ENCODE data around the gene GPRC5C. TPM values are rescaled to one million over a fixed set of nuclear protein-coding genes. Genes with fewer than 3 reads are reported as not detected.

GPRC5C gene
- total RNA-seq, 4 donors from 2014 or later, result 41.6 to 96.4 (median 55.1) TPM

DNA sequence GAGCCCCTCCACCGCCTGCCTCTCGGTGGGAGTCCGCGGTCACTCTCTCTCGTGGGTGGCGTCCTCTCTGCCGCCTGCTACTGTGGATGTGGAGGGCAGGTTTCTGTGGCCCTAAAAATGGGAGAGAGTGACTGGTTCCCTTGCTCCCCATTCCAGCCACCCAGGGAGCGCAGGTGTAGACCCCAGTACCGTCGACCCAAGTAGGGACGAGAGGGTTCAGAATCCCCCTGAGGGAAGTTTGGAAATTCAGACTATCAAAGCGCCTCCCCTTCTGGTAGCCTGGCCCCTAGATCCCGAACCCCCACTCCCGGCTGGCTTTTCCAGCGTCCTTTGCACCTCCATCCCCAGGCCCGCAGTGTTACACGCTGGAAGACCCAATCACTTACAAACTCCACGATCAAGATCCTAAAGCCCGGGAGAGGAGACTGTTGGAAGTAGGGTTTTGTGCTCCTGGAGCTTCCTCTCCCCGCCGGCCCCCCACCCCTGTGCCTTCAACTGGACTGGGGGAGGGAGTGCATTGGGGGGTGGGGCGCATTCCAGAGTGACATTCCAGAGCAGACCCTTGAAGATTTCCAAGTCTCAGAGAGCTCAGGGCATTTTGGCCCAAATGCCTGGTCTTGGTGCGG is 991 bp downstream of the GPRC5C start:
- peak overlapping the region; percentile 57 to 90 (median 88) for H3K27ac ChIP-seq
- H3K4me3 ChIP-seq, result peak overlapping the region; percentile 43 to 61 (median 50)
- H3K4me1 ChIP-seq, result peaks cover 0 to 33% (median 16%) of the 10 kb centered on the region in 4 donors
- peaks cover 0 to 45% of the 10 kb centered on the region in 2 donors for H3K27me3 ChIP-seq
- no peak for DNase-seq (ENCODE audit: low spot score in 2 of 2)
- H3K36me3 ChIP-seq, result no peaks in the 10 kb centered on the region
- TF ChIP-seq, protein P1, sequence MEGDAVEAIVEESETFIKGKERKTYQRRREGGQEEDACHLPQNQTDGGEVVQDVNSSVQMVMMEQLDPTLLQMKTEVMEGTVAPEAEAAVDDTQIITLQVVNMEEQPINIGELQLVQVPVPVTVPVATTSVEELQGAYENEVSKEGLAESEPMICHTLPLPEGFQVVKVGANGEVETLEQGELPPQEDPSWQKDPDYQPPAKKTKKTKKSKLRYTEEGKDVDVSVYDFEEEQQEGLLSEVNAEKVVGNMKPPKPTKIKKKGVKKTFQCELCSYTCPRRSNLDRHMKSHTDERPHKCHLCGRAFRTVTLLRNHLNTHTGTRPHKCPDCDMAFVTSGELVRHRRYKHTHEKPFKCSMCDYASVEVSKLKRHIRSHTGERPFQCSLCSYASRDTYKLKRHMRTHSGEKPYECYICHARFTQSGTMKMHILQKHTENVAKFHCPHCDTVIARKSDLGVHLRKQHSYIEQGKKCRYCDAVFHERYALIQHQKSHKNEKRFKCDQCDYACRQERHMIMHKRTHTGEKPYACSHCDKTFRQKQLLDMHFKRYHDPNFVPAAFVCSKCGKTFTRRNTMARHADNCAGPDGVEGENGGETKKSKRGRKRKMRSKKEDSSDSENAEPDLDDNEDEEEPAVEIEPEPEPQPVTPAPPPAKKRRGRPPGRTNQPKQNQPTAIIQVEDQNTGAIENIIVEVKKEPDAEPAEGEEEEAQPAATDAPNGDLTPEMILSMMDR (IDR thresholded peaks at IDR 0.05), result no peak
- TF ChIP-seq EP300 (IDR thresholded peaks at IDR 0.05) (no peak), POLR2A (IDR thresholded peaks at IDR 0.05) (no peak)
- WGBS, 2 donors, result 15 to 18% methylated on average over 19 to 21 of the region's 23 CpGs
- H3K9me3 ChIP-seq, result peaks cover 0 to 14% (median 0%) of the 10 kb centered on the region in 4 donors

DNA sequence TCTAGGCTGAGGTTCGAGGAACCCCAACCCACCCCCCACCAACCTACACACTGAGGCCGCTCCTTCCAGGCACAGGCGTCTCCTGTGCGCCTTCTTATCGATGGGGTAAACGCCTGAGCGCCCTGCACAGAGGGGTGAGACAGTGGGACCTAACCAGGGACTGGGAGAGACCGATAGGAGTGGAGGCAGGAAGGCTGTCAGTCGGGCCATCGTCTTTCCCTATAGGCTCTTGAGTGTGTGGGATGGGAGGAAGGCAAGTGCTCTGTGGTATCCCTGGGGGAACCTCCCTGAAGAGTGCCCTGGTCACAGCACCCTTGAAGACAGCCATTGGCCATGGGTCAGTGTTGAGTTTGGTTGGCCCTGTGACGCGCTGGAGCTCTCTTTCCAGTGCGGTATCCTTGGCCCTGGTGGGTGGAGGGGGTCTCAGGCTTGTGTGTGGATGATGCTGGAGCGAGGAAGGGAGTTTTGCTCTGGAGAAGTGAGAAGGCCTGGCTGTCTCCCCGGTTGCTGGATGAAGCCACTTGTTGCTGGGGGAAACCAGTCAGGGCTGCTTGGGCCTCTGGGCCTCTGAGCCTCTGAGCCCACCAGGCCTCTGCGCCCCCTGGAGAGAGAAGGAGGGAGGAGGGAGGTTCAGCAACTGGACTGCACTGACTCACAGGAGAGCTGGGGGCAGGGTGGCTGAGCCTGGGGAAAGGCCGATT is 1.7 kb downstream of the GPRC5C start:
- H3K9me3 ChIP-seq, result peaks cover 0 to 21% (median 0%) of the 10 kb centered on the region in 4 donors
- TF ChIP-seq, protein P1 (IDR thresholded peaks at IDR 0.05), result no peak
- TF ChIP-seq EP300 (IDR thresholded peaks at IDR 0.05), result no peak
- no peak for TF ChIP-seq POLR2A (IDR thresholded peaks at IDR 0.05)
- H3K27ac ChIP-seq, result peak overlapping the region in 3 of 4 donors; percentile 85 to 90 (median 90)
- no peaks in the 10 kb centered on the region for H3K36me3 ChIP-seq
- H3K4me1 ChIP-seq, result peaks cover 0 to 33% (median 16%) of the 10 kb centered on the region in 4 donors
- peak overlapping the region; percentile 43 to 61 (median 50) for H3K4me3 ChIP-seq
- WGBS, 2 donors, result 30 to 50% methylated on average over 17 of the region's 17 CpGs
- peaks cover 0 to 45% of the 10 kb centered on the region in 2 donors for H3K27me3 ChIP-seq
- DNase-seq (ENCODE audit: low spot score in 2 of 2), result no peak

DNA sequence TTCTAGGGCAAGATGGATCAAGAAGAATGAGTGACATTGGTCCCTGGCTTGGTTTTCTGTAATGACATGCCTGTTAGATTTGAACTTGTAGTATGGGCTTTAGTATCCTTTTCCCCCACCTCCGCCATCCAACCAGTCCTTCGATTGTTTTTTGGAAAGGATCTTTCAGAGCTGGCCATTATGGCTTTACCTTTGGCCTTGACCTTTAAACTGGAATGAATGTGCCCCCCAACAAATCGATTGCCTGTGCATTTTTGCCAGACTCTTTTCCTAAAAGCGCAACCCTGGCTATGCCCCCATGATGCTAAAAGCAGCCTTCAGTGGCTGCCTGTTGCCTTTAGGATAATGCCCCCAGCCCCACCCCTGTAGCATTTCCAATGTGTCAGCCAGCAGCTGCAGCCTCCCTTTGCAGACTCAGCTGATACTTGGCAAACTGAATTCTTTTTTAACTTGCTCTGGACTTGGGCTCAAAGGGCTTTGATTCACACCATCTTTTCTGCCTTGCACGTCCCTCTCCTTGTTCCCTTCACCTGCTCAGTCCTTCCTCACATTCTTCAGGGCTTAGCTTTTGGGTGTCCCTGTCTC is 4.0 kb downstream of the GPRC5C start:
- H3K4me3 ChIP-seq, result no peak overlapping the region
- WGBS, 2 donors, result 59 to 62% methylated on average over 5 of the region's 5 CpGs
- peaks cover 0 to 30% of the 10 kb centered on the region in 2 donors for H3K27me3 ChIP-seq
- peaks cover 0 to 8% (median 0%) of the 10 kb centered on the region in 3 donors for H3K36me3 ChIP-seq
- peaks cover 0 to 21% (median 9%) of the 10 kb centered on the region in 4 donors for H3K4me1 ChIP-seq
- peaks cover 0 to 30% (median 0%) of the 10 kb centered on the region in 4 donors for H3K9me3 ChIP-seq
- DNase-seq (ENCODE audit: low spot score in 2 of 2), result no peak
- no peak overlapping the region for H3K27ac ChIP-seq
- TF ChIP-seq POLR2A (IDR thresholded peaks at IDR 0.05), result no peak
- TF ChIP-seq, protein P1 (IDR thresholded peaks at IDR 0.05), result no peak

DNA sequence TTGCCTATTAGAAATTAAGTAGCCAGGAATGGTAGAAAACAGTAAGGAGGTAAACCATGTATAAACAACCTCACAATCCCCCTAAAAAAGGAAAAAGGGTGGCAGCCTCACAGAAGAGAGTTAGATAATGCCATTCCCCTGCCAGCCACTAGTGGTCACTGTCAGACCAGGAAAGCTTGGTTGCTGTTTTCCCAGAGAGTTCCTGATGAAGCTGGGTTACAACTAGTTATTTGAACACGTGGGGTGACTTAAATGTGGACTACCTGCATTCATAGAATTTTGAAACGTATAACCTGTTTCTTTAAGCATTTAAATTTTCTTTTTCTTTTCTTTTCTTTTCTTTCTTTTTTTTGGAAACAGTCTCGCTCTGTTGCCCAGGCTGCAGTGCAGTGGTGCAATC is 5.8 kb downstream of the GPRC5C start:
- peaks cover 0 to 30% (median 0%) of the 10 kb centered on the region in 4 donors for H3K9me3 ChIP-seq
- no peak overlapping the region for H3K4me3 ChIP-seq
- WGBS, 2 donors, result 67 to 69% methylated on average over 3 of the region's 3 CpGs
- DNase-seq (ENCODE audit: low spot score in 2 of 2), result no peak
- no peak for TF ChIP-seq POLR2A (IDR thresholded peaks at IDR 0.05)
- TF ChIP-seq, protein P1 (IDR thresholded peaks at IDR 0.05), result peak; percentile 18 to 56 (median 29)
- TF ChIP-seq EP300 (IDR thresholded peaks at IDR 0.05), result no peak
- H3K27me3 ChIP-seq, result peaks cover 0 to 11% of the 10 kb centered on the region in 2 donors
- H3K4me1 ChIP-seq, result peaks cover 0 to 15% (median 4%) of the 10 kb centered on the region in 4 donors
- no peak overlapping the region for H3K27ac ChIP-seq
- H3K36me3 ChIP-seq, result peaks cover 0 to 8% (median 0%) of the 10 kb centered on the region in 3 donors
